ENCODE measurements around the gene KRTDAP.

KRTDAP gene

GRCh38 chr19:35512831-35513627, 22.8 kb upstream of the KRTDAP start:
- no peak for DNase-seq (ENCODE audit: low read depth in 3 of 3)

GRCh38 chr19:35511337-35511736, 21.1 kb upstream of the KRTDAP start:
- no peak for DNase-seq (ENCODE audit: low read depth in 3 of 3)

GRCh38 chr19:35510626-35510964, 20.3 kb upstream of the KRTDAP start:
- DNase-seq (ENCODE audit: low read depth in 3 of 3): no peak

GRCh38 chr19:35509861-35510625, 19.8 kb upstream of the KRTDAP start:
- DNase-seq (ENCODE audit: low read depth in 3 of 3): peak; percentile 41 to 76 (median 54)

- DNase-seq (ENCODE audit: low read depth in 3 of 3): peak in 1 of 3 experiments; percentile 43
Observed at GRCh38 chr19:35509018-35509652, 18.9 kb upstream of the KRTDAP start.

GRCh38 chr19:35508129-35508528, 17.9 kb upstream of the KRTDAP start:
- DNase-seq (ENCODE audit: low read depth in 3 of 3): no peak

GRCh38 chr19:35507561-35507960, 17.3 kb upstream of the KRTDAP start:
- DNase-seq (ENCODE audit: low read depth in 3 of 3): no peak

GRCh38 chr19:35506011-35506410, 15.7 kb upstream of the KRTDAP start:
- DNase-seq (ENCODE audit: low read depth in 3 of 3): no peak

- DNase-seq (ENCODE audit: low read depth in 3 of 3): no peak
Observed at GRCh38 chr19:35502751-35503150, 12.5 kb upstream of the KRTDAP start.

- DNase-seq (ENCODE audit: low read depth in 3 of 3): no peak
Observed at GRCh38 chr19:35501684-35502083, 11.4 kb upstream of the KRTDAP start.

GRCh38 chr19:35500611-35501010, 10.3 kb upstream of the KRTDAP start:
- no peak for DNase-seq (ENCODE audit: low read depth in 3 of 3)

- no peak for DNase-seq (ENCODE audit: low read depth in 3 of 3)
Observed at GRCh38 chr19:35498984-35499527, 8.8 kb upstream of the KRTDAP start.

- DNase-seq (ENCODE audit: low read depth in 3 of 3): no peak
Observed at GRCh38 chr19:35498220-35498619, 8.0 kb upstream of the KRTDAP start.

GRCh38 chr19:35497406-35497805, 7.1 kb upstream of the KRTDAP start:
- no peak for DNase-seq (ENCODE audit: low read depth in 3 of 3)

GRCh38 chr19:35495107-35496064, 5.1 kb upstream of the KRTDAP start:
- DNase-seq (ENCODE audit: low read depth in 3 of 3): peak; percentile 55 to 83 (median 65)

- no peak for DNase-seq (ENCODE audit: low read depth in 3 of 3)
Observed at GRCh38 chr19:35493971-35494370, 3.7 kb upstream of the KRTDAP start.

- DNase-seq (ENCODE audit: low read depth in 3 of 3): no peak
Observed at GRCh38 chr19:35491836-35492360, 1.6 kb upstream of the KRTDAP start.

- DNase-seq (ENCODE audit: low read depth in 3 of 3): no peak
Observed at GRCh38 chr19:35488677-35489076, 1.6 kb downstream of the KRTDAP start.

GRCh38 chr19:35487656-35488182, 2.5 kb downstream of the KRTDAP start:
- DNase-seq (ENCODE audit: low read depth in 3 of 3): no peak

- no peak for DNase-seq (ENCODE audit: low read depth in 3 of 3)
Observed at GRCh38 chr19:35486268-35486708, 4.0 kb downstream of the KRTDAP start.
